GM20000 (cell line): ENCODE measurements around the gene RSPH3.

ENCODE experiments used
- DNase-seq: peaks from one replicate; pipeline ENCODE4 v3.0.0; 2012; ENCODE audit warnings: low spot score
- CTCF ChIP-seq: IDR thresholded peaks from 2 replicates; pipeline ENCODE4 v1.5.1; 2012; ENCODE audit warnings: mild to moderate bottlenecking, control low read depth; ENCODE audit errors: extremely low read depth, missing control alignments

The RSPH3 gene

GRCh38 chr6:158934157-158934556 is 65.8 kb downstream of the RSPH3 start:
- DNase-seq, result no peak
- no peak for TF ChIP-seq CTCF

GRCh38 chr6:158933079-158933595 is 66.9 kb downstream of the RSPH3 start:
- no peak for DNase-seq
- no peak for TF ChIP-seq CTCF

GRCh38 chr6:158928068-158928467 is 71.9 kb downstream of the RSPH3 start:
- TF ChIP-seq CTCF, result no peak
- DNase-seq, result no peak

- DNase-seq, result no peak
- TF ChIP-seq CTCF, result no peak
These were observed 73.6 kb downstream of the RSPH3 start for GRCh38 chr6:158926414-158926813.

GRCh38 chr6:158924499-158925455 is 75.2 kb downstream of the RSPH3 start:
- DNase-seq, result no peak
- TF ChIP-seq CTCF, result no peak

- no peak for TF ChIP-seq CTCF
- no peak for DNase-seq
These were observed 76.0 kb downstream of the RSPH3 start for GRCh38 chr6:158923805-158924498.
